ENCODE measurements around the gene CCDC85C. TPM values are rescaled to one million over a fixed set of nuclear protein-coding genes. Genes with fewer than 3 reads are reported as not detected.

The CCDC85C gene
- total RNA-seq, 1 experiment from 2014 or later = 42.3 TPM

GRCh38 chr14:99649219-99649618 is 45.2 kb upstream of the CCDC85C start:
- no peaks in the 10 kb centered on the region for H3K79me2 ChIP-seq (ENCODE audit: insufficient read depth, low read length)
- no peaks in the 10 kb centered on the region for H3K9me2 ChIP-seq (ENCODE audit: insufficient read depth)
- no peaks in the 10 kb centered on the region for H3K27me3 ChIP-seq (ENCODE audit: insufficient read depth, low read length)
- ChIA-PET RAD21 (ENCODE audit: low non-redundant PET in 1 of 2, low total read pairs in 2 of 2, uncharacterized antibody in 2 of 2, unreplicated experiment in 2 of 2) (no interaction called here), CTCF (no interaction called here), POLR2A (no interaction called here)
- TF ChIP-seq CEBPB (IDR thresholded peaks at IDR 0.05; ENCODE audit: low read depth) (no peak), ZNF274 (IDR thresholded peaks at IDR 0.05; ENCODE audit: low read depth, low read length) (no peak), POLR2AphosphoS5 (IDR thresholded peaks at IDR 0.05; ENCODE audit: low read depth, low read length) (no peak), EGR1 (IDR thresholded peaks at IDR 0.05; ENCODE audit: low read depth) (no peak), FOSL1 (IDR thresholded peaks at IDR 0.05; ENCODE audit: low read depth) (no peak), TCF7L2 (IDR thresholded peaks at IDR 0.05; ENCODE audit: borderline replicate concordance, extremely low read depth, insufficient read depth, insufficient read length) (no peak), JUND (IDR thresholded peaks at IDR 0.05) (no peak), CBX3 (IDR thresholded peaks at IDR 0.05; ENCODE audit: low read depth) (no peak), SIN3A (IDR thresholded peaks at IDR 0.05; ENCODE audit: low read depth) (no peak)
- peaks cover 1 to 2% of the 10 kb centered on the region in 2 experiments; a peak in 1 of 4 replicates for H3K4me1 ChIP-seq (ENCODE audit: control insufficient read depth in 1 of 2, insufficient read depth in 2 of 2, low read length in 2 of 2)
- no TSS peak for BruUV-seq (replicated peaks)
- H3K9me3 ChIP-seq (ENCODE audit: control insufficient read depth in 1 of 2, insufficient read depth in 1 of 2, low read depth in 1 of 2, low read length in 2 of 2) = no peaks in the 10 kb centered on the region
- no peak for DNase-seq (ENCODE audit: low read depth, low spot score)
- intact Hi-C loops (cut with micrococcal nuclease) = no loop called here
- no peaks in the 10 kb centered on the region for H3K36me3 ChIP-seq (ENCODE audit: control insufficient read depth in 1 of 2, insufficient read depth in 2 of 2, low read length in 2 of 2)
- no peak overlapping the region for H3K27ac ChIP-seq (ENCODE audit: low read depth, low read length)
- no peak for ATAC-seq
- no peaks in the 10 kb centered on the region for H4K20me1 ChIP-seq (ENCODE audit: insufficient read depth)
- H3K4me2 ChIP-seq (ENCODE audit: low read length) = no peak overlapping the region
- H3K9ac ChIP-seq (ENCODE audit: low read length) = no peak overlapping the region
- no peak overlapping the region for H3K4me3 ChIP-seq (replicated peaks in 1 of 2; ENCODE audit: low read depth in 1 of 2, low read length in 2 of 2)
- H2AFZ ChIP-seq (ENCODE audit: low read depth, low read length, poor library complexity, severe bottlenecking) = no peak overlapping the region

- no peaks in the 10 kb centered on the region for H3K36me3 ChIP-seq (ENCODE audit: control insufficient read depth in 1 of 2, insufficient read depth in 2 of 2, low read length in 2 of 2)
- TF ChIP-seq SP1 (IDR thresholded peaks at IDR 0.05; ENCODE audit: low read depth) = no peak
- no peak for TF ChIP-seq EZH2 (IDR thresholded peaks at IDR 0.05)
- TF ChIP-seq SRF (IDR thresholded peaks at IDR 0.05; ENCODE audit: low read depth) = no peak
- no peak for TF ChIP-seq FOSL1 (IDR thresholded peaks at IDR 0.05; ENCODE audit: low read depth)
- TF ChIP-seq ZNF274 (IDR thresholded peaks at IDR 0.05; ENCODE audit: low read depth, low read length) = no peak
- TF ChIP-seq ATF3 (IDR thresholded peaks at IDR 0.05) = no peak
- TF ChIP-seq RAD21 (IDR thresholded peaks at IDR 0.05; ENCODE audit: low read depth) = no peak
- TF ChIP-seq EZH2phosphoT487 (IDR thresholded peaks at IDR 0.05; ENCODE audit: borderline replicate concordance) = no peak
- no peak for TF ChIP-seq JUND (IDR thresholded peaks at IDR 0.05)
- no peak for TF ChIP-seq POLR2A (IDR thresholded peaks at IDR 0.05; ENCODE audit: borderline replicate concordance, extremely low read depth, insufficient read depth, insufficient read length)
- no peak for ATAC-seq
- no TSS peak for BruUV-seq (replicated peaks)
- ChIA-PET RAD21 (ENCODE audit: low non-redundant PET in 1 of 2, low total read pairs in 2 of 2, uncharacterized antibody in 2 of 2, unreplicated experiment in 2 of 2) (no interaction called here), POLR2A (no interaction called here), CTCF (no interaction called here)
- no peaks in the 10 kb centered on the region for H3K9me3 ChIP-seq (ENCODE audit: control insufficient read depth in 1 of 2, insufficient read depth in 1 of 2, low read depth in 1 of 2, low read length in 2 of 2)
- intact Hi-C loops (cut with micrococcal nuclease) = no loop called here
- H3K9ac ChIP-seq (ENCODE audit: low read length) = no peak overlapping the region
- H3K4me2 ChIP-seq (ENCODE audit: low read length) = no peak overlapping the region
- no peaks in the 10 kb centered on the region for H4K20me1 ChIP-seq (ENCODE audit: insufficient read depth)
- H3K9me2 ChIP-seq (ENCODE audit: insufficient read depth) = no peaks in the 10 kb centered on the region
- H3K4me1 ChIP-seq (ENCODE audit: control insufficient read depth in 1 of 2, insufficient read depth in 2 of 2, low read length in 2 of 2) = no peaks in the 10 kb centered on the region
- H3K27me3 ChIP-seq (ENCODE audit: insufficient read depth, low read length) = no peaks in the 10 kb centered on the region
- H3K27ac ChIP-seq (ENCODE audit: low read depth, low read length) = no peak overlapping the region
- H3K4me3 ChIP-seq (replicated peaks in 1 of 2; ENCODE audit: low read depth in 1 of 2, low read length in 2 of 2) = no peak overlapping the region
- H3K79me2 ChIP-seq (ENCODE audit: insufficient read depth, low read length) = no peaks in the 10 kb centered on the region
- H2AFZ ChIP-seq (ENCODE audit: low read depth, low read length, poor library complexity, severe bottlenecking) = no peak overlapping the region
- no peak for DNase-seq (ENCODE audit: low read depth, low spot score)
Measured at GRCh38 chr14:99648027-99648784, 44.2 kb upstream of the CCDC85C start.

Measured in HCT116 (cell line).